Liver (tissue), 9 donors: ENCODE results near the gene CTNNA2. TPM values are rescaled to one million over a fixed set of nuclear protein-coding genes. Genes with fewer than 3 reads are reported as not detected.

ENCODE experiments used
- DNase-seq: peaks from one replicate; pipeline ENCODE4 v3.0.0-alpha.2; 2017; ENCODE audit warnings: low spot score
- H3K27ac ChIP-seq, 2 donors: one replicate each; pipeline ENCODE4 v1.7.0; 2013; ENCODE audit warnings: inconsistent platforms in 2 of 2, low read length in 2 of 2, control low read depth in 1 of 2, low read depth in 1 of 2, mild to moderate bottlenecking in 1 of 2
- H3K27me3 ChIP-seq, 4 donors: one replicate each; pipeline versions ENCODE4 v1.6.1 to v1.7.0; 2013; ENCODE audit warnings: low read length in 3 of 4, inconsistent platforms in 1 of 4, mild to moderate bottlenecking in 1 of 4, moderate library complexity in 1 of 4; ENCODE audit not compliant: control insufficient read depth in 4 of 4, insufficient read depth in 4 of 4
- H3K36me3 ChIP-seq, 4 donors: one replicate each; pipeline versions ENCODE4 v1.6.1 to v1.7.0; 2013; ENCODE audit warnings: low read length in 3 of 4, mild to moderate bottlenecking in 3 of 4, low read depth in 1 of 4, moderate library complexity in 1 of 4; ENCODE audit not compliant: control insufficient read depth in 4 of 4, insufficient read depth in 3 of 4
- H3K4me1 ChIP-seq, 4 donors: one replicate each; pipeline versions ENCODE4 v1.6.1 to v1.7.0; 2013; ENCODE audit warnings: low read length in 3 of 4, mild to moderate bottlenecking in 3 of 4, moderate library complexity in 1 of 4; ENCODE audit not compliant: control insufficient read depth in 4 of 4, insufficient read depth in 4 of 4
- H3K4me3 ChIP-seq, 3 donors: one replicate each; pipeline versions ENCODE4 v1.6.1 to v1.7.0; 2013; ENCODE audit warnings: low read length in 3 of 3, control low read depth in 1 of 3, low read depth in 1 of 3, mild to moderate bottlenecking in 1 of 3
- H3K9ac ChIP-seq, 2 donors: one replicate each; pipeline ENCODE4 v1.7.0; 2013; ENCODE audit warnings: low read length in 2 of 2, mild to moderate bottlenecking in 2 of 2, moderate library complexity in 2 of 2, control low read depth in 1 of 2, low read depth in 1 of 2
- H3K9me3 ChIP-seq, 4 donors: one replicate each; pipeline versions ENCODE4 v1.6.1 to v1.7.0; 2013; ENCODE audit warnings: low read length in 3 of 4; ENCODE audit not compliant: control insufficient read depth in 4 of 4
- EGR1 ChIP-seq, 2 donors: IDR thresholded peaks; 2 replicates each; pipeline ENCODE4 v1.6.1; 2016 to 2018; ENCODE audit warnings: antibody characterized with exemption in 2 of 2, low read depth in 2 of 2
- FOXA1 ChIP-seq: IDR thresholded peaks from 2 replicates; pipeline ENCODE4 v1.6.1; 2016; ENCODE audit warnings: antibody characterized with exemption
- FOXA2 ChIP-seq: IDR thresholded peaks from 2 replicates; pipeline ENCODE4 v1.6.1; 2016; ENCODE audit warnings: antibody characterized with exemption
- GABPA ChIP-seq, 2 donors: IDR thresholded peaks in 1 of 2; conservative IDR thresholded peaks in 1 of 2; 2 replicates each; pipeline ENCODE4 v1.6.1; 2016; ENCODE audit warnings: antibody characterized with exemption in 2 of 2, mild to moderate bottlenecking in 1 of 2, moderate library complexity in 1 of 2
- HNF4A ChIP-seq, 2 donors: conservative IDR thresholded peaks; 2 replicates each; pipeline ENCODE4 v1.6.1; 2016; ENCODE audit warnings: antibody characterized with exemption in 2 of 2, mild to moderate bottlenecking in 2 of 2
- HNF4G ChIP-seq: IDR thresholded peaks from 2 replicates; pipeline ENCODE4 v1.6.1; 2016; ENCODE audit warnings: antibody characterized with exemption
- JUND ChIP-seq, 2 donors: IDR thresholded peaks; 2 replicates each; pipeline ENCODE4 v1.6.1; 2016; ENCODE audit warnings: antibody characterized with exemption in 2 of 2
- NR2F2 ChIP-seq: IDR thresholded peaks from 2 replicates; pipeline ENCODE4 v1.6.1; 2016; ENCODE audit warnings: antibody characterized with exemption
- RAD21 ChIP-seq, 2 donors: IDR thresholded peaks; 2 replicates each; pipeline ENCODE4 v1.6.1; 2016; ENCODE audit warnings: antibody characterized with exemption in 2 of 2, mild to moderate bottlenecking in 2 of 2
- RXRA ChIP-seq, 2 donors: IDR thresholded peaks; 2 replicates each; pipeline ENCODE4 v1.6.1; 2017 to 2018; ENCODE audit warnings: antibody characterized with exemption in 2 of 2, mild to moderate bottlenecking in 1 of 2
- SP1 ChIP-seq: IDR thresholded peaks from 2 replicates; pipeline ENCODE4 v1.6.1; 2018; ENCODE audit warnings: antibody characterized with exemption, mild to moderate bottlenecking
- TAF1 ChIP-seq: conservative IDR thresholded peaks from 2 replicates; pipeline ENCODE4 v1.6.1; 2016; ENCODE audit warnings: antibody characterized with exemption, mild to moderate bottlenecking
- YY1 ChIP-seq: IDR thresholded peaks from 2 replicates; pipeline ENCODE4 v1.6.1; 2016; ENCODE audit warnings: antibody characterized with exemption, mild to moderate bottlenecking
- WGBS: extraction: QIAGEN DNeasy Blood & Tissue Kit; methylation state at CpG from one replicate; pipeline ENCODE4 v1.1.7; 2013; 5-methylcytosine and 5-hydroxymethylcytosine counted together
- polyA plus RNA-seq, 2 donors: library from polyadenylated mRNA; stranded (reverse) in 1 of 2; unstranded in 1 of 2; fragments of 200-250 nt in 1 of 2; fragments of >200 nt in 1 of 2; fragmentation: Nextera tagmentation in 1 of 2; extraction: Ambion mirVana in 1 of 2; gene quantifications; one replicate each; pipeline versions ENCODE4 v1.2.1 to v1.2.3, GENCODE V29; 2013 to 2015
- total RNA-seq, 2 donors: library from RNA; depleted of rRNA; stranded (reverse); fragments of >200 nt; gene quantifications; one replicate each; pipeline ENCODE4 v1.2.3, GENCODE V29; 2014
- TF ChIP-seq, protein P1 (sequence below): fragments of 150-350 bp; IDR thresholded peaks from 2 replicates; pipeline ENCODE4 v1.5.1; 2017; ENCODE audit warnings: improper control_type of control experiment, low read depth, low read length; ENCODE audit not compliant: missing input control
- TF ChIP-seq, protein P2 (sequence below): IDR thresholded peaks from 2 replicates; pipeline ENCODE4 v1.6.1; 2016; ENCODE audit warnings: antibody characterized with exemption
- TF ChIP-seq, protein P3 (sequence below): IDR thresholded peaks from 2 replicates; pipeline ENCODE4 v1.6.1; 2016; ENCODE audit warnings: antibody characterized with exemption
- TF ChIP-seq, protein P4 (sequence below): IDR thresholded peaks from 2 replicates; pipeline ENCODE4 v1.6.1; 2016; ENCODE audit warnings: antibody characterized with exemption, mild to moderate bottlenecking
- TF ChIP-seq, protein P5 (sequence below): IDR thresholded peaks from 2 replicates; pipeline ENCODE4 v1.6.1; 2016; ENCODE audit warnings: antibody characterized with exemption
- donor health status: healthy.
- donor health status: healthy.
- donor health status: healthy.
- donor health status: healthy.
- donor health status: healthy.

CTNNA2 gene
- total and polyA plus RNA-seq, 4 donors, result 0.05 TPM; not detected in 3

DNA sequence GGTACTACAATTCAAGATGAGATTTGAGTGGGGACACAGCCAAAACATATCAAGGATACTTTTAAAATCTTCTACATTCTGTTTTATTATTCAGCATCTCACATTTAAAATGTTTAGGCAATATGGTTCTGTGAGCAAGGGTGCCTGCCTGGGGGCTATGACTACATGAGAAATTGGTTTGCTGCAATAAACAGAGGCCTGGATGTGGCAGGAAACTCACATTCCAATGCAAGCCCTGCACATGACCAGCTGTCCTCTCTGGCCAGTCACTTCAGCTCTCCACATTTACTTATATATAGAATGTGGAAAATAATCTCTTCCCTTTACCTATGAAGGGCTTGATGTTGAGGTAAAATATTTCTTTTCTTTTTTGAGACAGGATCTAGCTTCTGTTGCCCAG is 598.3 kb downstream of the CTNNA2 start (continued):
- TF ChIP-seq, protein P1, sequence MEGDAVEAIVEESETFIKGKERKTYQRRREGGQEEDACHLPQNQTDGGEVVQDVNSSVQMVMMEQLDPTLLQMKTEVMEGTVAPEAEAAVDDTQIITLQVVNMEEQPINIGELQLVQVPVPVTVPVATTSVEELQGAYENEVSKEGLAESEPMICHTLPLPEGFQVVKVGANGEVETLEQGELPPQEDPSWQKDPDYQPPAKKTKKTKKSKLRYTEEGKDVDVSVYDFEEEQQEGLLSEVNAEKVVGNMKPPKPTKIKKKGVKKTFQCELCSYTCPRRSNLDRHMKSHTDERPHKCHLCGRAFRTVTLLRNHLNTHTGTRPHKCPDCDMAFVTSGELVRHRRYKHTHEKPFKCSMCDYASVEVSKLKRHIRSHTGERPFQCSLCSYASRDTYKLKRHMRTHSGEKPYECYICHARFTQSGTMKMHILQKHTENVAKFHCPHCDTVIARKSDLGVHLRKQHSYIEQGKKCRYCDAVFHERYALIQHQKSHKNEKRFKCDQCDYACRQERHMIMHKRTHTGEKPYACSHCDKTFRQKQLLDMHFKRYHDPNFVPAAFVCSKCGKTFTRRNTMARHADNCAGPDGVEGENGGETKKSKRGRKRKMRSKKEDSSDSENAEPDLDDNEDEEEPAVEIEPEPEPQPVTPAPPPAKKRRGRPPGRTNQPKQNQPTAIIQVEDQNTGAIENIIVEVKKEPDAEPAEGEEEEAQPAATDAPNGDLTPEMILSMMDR, result no peak

DNA sequence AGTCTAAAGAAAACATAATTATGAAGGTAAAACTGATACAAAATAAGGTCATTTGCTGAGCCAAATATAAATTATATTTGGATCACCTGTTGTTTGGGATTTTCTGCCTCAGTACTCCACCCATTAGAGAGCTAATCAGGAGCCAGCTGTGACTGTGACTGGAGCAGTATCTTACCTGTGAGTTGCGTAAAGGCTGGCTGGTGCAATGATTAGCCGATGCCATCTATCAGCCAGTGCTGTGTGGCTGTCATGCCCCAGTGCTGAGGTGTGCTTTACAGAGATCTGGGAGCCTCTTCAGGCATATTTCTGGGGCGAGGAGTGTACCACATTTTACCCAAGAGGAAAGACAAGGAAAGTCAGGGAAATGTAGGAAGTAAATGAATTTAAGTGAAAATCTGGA is 599.9 kb downstream of the CTNNA2 start:
- Histone ChIP-seq H3K4me3 (no peak overlapping the region), H3K9me3 (no peaks in the 10 kb centered on the region), H3K27me3 (no peaks in the 10 kb centered on the region), H3K4me1 (no peaks in the 10 kb centered on the region), H3K27ac (no peak overlapping the region), H3K9ac (no peak overlapping the region), H3K36me3 (no peaks in the 10 kb centered on the region)
- WGBS, result 62% methylated on average over 3 of the region's 3 CpGs
- no peak for TF ChIP-seq FOXA1
- TF ChIP-seq, protein P2, sequence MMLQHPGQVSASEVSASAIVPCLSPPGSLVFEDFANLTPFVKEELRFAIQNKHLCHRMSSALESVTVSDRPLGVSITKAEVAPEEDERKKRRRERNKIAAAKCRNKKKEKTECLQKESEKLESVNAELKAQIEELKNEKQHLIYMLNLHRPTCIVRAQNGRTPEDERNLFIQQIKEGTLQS, result no peak
- no peak for TF ChIP-seq NR2F2
- TF ChIP-seq GABPA (IDR thresholded peaks at IDR 0.05 in 1 of 2, conservative IDR thresholded peaks at IDR 0.05 in 1 of 2), result no peak
- TF ChIP-seq EGR1 (IDR thresholded peaks at IDR 0.05; ENCODE audit: low read depth in 2 of 2), result no peak
- no peak for TF ChIP-seq JUND (IDR thresholded peaks at IDR 0.05)
- TF ChIP-seq HNF4G, result no peak
- TF ChIP-seq, protein P1, result no peak
- no peak for TF ChIP-seq RXRA (IDR thresholded peaks at IDR 0.05)
- TF ChIP-seq, protein P3, sequence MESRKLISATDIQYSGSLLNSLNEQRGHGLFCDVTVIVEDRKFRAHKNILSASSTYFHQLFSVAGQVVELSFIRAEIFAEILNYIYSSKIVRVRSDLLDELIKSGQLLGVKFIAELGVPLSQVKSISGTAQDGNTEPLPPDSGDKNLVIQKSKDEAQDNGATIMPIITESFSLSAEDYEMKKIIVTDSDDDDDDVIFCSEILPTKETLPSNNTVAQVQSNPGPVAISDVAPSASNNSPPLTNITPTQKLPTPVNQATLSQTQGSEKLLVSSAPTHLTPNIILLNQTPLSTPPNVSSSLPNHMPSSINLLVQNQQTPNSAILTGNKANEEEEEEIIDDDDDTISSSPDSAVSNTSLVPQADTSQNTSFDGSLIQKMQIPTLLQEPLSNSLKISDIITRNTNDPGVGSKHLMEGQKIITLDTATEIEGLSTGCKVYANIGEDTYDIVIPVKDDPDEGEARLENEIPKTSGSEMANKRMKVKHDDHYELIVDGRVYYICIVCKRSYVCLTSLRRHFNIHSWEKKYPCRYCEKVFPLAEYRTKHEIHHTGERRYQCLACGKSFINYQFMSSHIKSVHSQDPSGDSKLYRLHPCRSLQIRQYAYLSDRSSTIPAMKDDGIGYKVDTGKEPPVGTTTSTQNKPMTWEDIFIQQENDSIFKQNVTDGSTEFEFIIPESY, result no peak
- TF ChIP-seq SP1, result no peak
- TF ChIP-seq, protein P4, sequence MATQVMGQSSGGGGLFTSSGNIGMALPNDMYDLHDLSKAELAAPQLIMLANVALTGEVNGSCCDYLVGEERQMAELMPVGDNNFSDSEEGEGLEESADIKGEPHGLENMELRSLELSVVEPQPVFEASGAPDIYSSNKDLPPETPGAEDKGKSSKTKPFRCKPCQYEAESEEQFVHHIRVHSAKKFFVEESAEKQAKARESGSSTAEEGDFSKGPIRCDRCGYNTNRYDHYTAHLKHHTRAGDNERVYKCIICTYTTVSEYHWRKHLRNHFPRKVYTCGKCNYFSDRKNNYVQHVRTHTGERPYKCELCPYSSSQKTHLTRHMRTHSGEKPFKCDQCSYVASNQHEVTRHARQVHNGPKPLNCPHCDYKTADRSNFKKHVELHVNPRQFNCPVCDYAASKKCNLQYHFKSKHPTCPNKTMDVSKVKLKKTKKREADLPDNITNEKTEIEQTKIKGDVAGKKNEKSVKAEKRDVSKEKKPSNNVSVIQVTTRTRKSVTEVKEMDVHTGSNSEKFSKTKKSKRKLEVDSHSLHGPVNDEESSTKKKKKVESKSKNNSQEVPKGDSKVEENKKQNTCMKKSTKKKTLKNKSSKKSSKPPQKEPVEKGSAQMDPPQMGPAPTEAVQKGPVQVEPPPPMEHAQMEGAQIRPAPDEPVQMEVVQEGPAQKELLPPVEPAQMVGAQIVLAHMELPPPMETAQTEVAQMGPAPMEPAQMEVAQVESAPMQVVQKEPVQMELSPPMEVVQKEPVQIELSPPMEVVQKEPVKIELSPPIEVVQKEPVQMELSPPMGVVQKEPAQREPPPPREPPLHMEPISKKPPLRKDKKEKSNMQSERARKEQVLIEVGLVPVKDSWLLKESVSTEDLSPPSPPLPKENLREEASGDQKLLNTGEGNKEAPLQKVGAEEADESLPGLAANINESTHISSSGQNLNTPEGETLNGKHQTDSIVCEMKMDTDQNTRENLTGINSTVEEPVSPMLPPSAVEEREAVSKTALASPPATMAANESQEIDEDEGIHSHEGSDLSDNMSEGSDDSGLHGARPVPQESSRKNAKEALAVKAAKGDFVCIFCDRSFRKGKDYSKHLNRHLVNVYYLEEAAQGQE, result no peak
- no peak for TF ChIP-seq RAD21 (IDR thresholded peaks at IDR 0.05)
- TF ChIP-seq HNF4A (conservative IDR thresholded peaks at IDR 0.05), result no peak
- TF ChIP-seq TAF1, result no peak
- TF ChIP-seq, protein P5, sequence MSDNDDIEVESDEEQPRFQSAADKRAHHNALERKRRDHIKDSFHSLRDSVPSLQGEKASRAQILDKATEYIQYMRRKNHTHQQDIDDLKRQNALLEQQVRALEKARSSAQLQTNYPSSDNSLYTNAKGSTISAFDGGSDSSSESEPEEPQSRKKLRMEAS, result no peak
- no peak for TF ChIP-seq FOXA2
- no peak for TF ChIP-seq YY1
- DNase-seq, result no peak
